ENCODE measurements around the gene EVI5L. TPM values are rescaled to one million over a fixed set of nuclear protein-coding genes. Genes with fewer than 3 reads are reported as not detected.

The EVI5L gene
- total and polyA plus RNA-seq, 2 of the 13 experiments (the other 11 are each of a cell fraction or from before 2014, with no cell fraction given): 1.7 to 2.4 TPM

GRCh38 chr19:7897292-7897691 lies 67.3 kb downstream of the EVI5L start (continued):
- TF ChIP-seq CAMTA2 (CRISPR knock-in tag; IDR thresholded peaks at IDR 0.05; ENCODE audit: borderline replicate concordance) (no peak), ERF (CRISPR knock-in tag; IDR thresholded peaks at IDR 0.05) (no peak), XRCC5 (optimal IDR thresholded peaks at IDR 0.05; ENCODE audit: low read length) (no peak), RARA (CRISPR knock-in tag; IDR thresholded peaks at IDR 0.05) (peak; percentile 56), KDM3A (CRISPR knock-in tag; IDR thresholded peaks at IDR 0.05; ENCODE audit: low read depth) (0 out of 2 replicates have a peak, but pooled peaks have one; percentile 31), ATF2 (CRISPR knock-in tag; IDR thresholded peaks at IDR 0.05) (peak; percentile 33; the same call in 1 of the 2 replicates), ZNF75D (CRISPR knock-in tag; IDR thresholded peaks at IDR 0.05; ENCODE audit: borderline replicate concordance) (no peak), ZSCAN21 (CRISPR knock-in tag; IDR thresholded peaks at IDR 0.05; ENCODE audit: borderline replicate concordance) (no peak), PCBP1 (IDR thresholded peaks at IDR 0.05; ENCODE audit: borderline replicate concordance, low read depth, low read length) (no peak), RORA (CRISPR knock-in tag; IDR thresholded peaks at IDR 0.05) (no peak), PRMT3 (CRISPR knock-in tag; IDR thresholded peaks at IDR 0.05; ENCODE audit: borderline replicate concordance, low read depth) (no peak), ZNF687 (CRISPR knock-in tag; IDR thresholded peaks at IDR 0.05) (peak; percentile 50), TIGD3 (CRISPR knock-in tag; IDR thresholded peaks at IDR 0.05; ENCODE audit: borderline replicate concordance) (no peak), ZNF550 (CRISPR knock-in tag; IDR thresholded peaks at IDR 0.05; ENCODE audit: borderline replicate concordance) (no peak), ZHX1 (CRISPR knock-in tag; IDR thresholded peaks at IDR 0.05; ENCODE audit: low read depth) (no peak), ZNF30 (CRISPR knock-in tag; IDR thresholded peaks at IDR 0.05) (no peak), ZNF564 (CRISPR knock-in tag; IDR thresholded peaks at IDR 0.05) (no peak), ZNF768 (CRISPR knock-in tag; IDR thresholded peaks at IDR 0.05) (no peak), FOXP1 (IDR thresholded peaks at IDR 0.05) (no peak), FOXP1 (CRISPR knock-in tag; IDR thresholded peaks at IDR 0.05) (no peak), U2AF2 (IDR thresholded peaks at IDR 0.05; ENCODE audit: low read depth, low read length) (no peak), ZNF468 (CRISPR knock-in tag; IDR thresholded peaks at IDR 0.05) (no peak)
